Measurements from ENCODE around the gene CCDC102A. TPM values are rescaled to one million over a fixed set of nuclear protein-coding genes. Genes with fewer than 3 reads are reported as not detected.

CCDC102A gene
- total RNA-seq, 4 donors from 2014 or later, result 1.7 to 10.7 (median 2.5) TPM

- H3K36me3 ChIP-seq, result no peaks in the 10 kb centered on the region
- peak overlapping the region in 2 of 4 donors; percentile 5 to 59 for H3K27ac ChIP-seq
- no peaks in the 10 kb centered on the region for H3K9me3 ChIP-seq
These were observed 8.6 kb downstream of the CCDC102A start for GRCh38 chr16:57527610-57528360.

DNA sequence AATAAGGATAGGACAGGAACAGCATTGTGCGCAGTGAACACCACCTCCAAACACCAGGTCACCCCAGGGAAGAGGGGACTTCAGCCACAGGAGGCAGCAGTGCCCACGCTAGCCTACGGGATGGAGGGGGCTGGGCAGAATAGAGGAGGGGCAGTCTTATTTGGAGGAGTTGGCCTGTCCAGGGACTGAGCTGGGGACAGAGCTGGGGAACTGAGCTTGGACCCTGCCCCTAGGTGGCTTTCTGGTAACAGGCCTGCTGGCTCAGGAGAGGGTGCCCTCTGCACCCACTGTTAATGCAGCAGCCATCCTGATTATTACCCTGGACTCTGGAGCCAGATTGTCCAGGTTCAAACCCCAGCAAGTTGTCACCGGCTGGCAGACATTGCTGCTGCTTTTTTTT lies 9.3 kb downstream of the CCDC102A start:
- Histone ChIP-seq H3K4me3 (no peak overlapping the region), H3K4me1 (peaks cover 0 to 24% (median 16%) of the 10 kb centered on the region in 4 donors), H3K27ac (peak overlapping the region in 1 of 4 donors; percentile 3), H3K27me3 (no peaks in the 10 kb centered on the region), H3K36me3 (no peaks in the 10 kb centered on the region), H3K9me3 (no peaks in the 10 kb centered on the region)
- TF ChIP-seq POLR2A (IDR thresholded peaks at IDR 0.05) (no peak), CTCF (IDR thresholded peaks at IDR 0.05) (no peak)
- peak in 1 of 3 donors; percentile 59 for DNase-seq

More at GRCh38 chr16:57527610-57528360, 8.6 kb downstream of the CCDC102A start:
- peak overlapping the region in 2 of 4 donors; percentile 54 to 57 for H3K4me3 ChIP-seq
- DNase-seq, result peak in 1 of 3 donors; percentile 20
- H3K4me1 ChIP-seq, result peaks cover 0 to 25% (median 16%) of the 10 kb centered on the region in 4 donors
- TF ChIP-seq POLR2A (IDR thresholded peaks at IDR 0.05) (no peak), CTCF (IDR thresholded peaks at IDR 0.05) (no peak)
- H3K27me3 ChIP-seq, result no peaks in the 10 kb centered on the region

DNA sequence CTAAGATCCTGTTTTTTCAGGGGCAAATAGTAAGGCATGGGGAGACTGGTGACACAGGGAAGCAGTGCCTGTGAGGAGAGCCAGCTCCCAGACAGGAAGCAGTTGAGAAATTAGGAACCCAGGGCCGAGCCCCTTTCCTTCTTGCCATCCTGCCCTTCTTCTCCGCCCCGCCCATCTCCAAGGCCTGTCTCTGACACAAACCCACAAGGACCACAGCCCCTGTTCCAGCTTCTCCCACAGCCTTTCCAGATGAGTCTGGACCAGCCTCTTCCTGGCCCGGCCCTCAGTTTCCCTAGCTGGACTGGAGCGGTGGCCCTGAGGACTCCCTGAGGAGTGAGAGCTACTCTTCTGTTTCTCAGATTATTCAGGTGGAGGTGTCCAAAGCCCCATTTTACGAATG lies 9.9 kb downstream of the CCDC102A start:
- TF ChIP-seq POLR2A (IDR thresholded peaks at IDR 0.05), result no peak
- TF ChIP-seq CTCF (IDR thresholded peaks at IDR 0.05), result no peak
- H3K4me3 ChIP-seq, result no peak overlapping the region
- no peaks in the 10 kb centered on the region for H3K27me3 ChIP-seq
- peak in 1 of 3 donors; percentile 42 for DNase-seq
- peak overlapping the region in 1 of 4 donors; percentile 3 for H3K27ac ChIP-seq
- H3K36me3 ChIP-seq, result no peaks in the 10 kb centered on the region
- no peaks in the 10 kb centered on the region for H3K9me3 ChIP-seq
- H3K4me1 ChIP-seq, result peaks cover 0 to 24% (median 16%) of the 10 kb centered on the region in 4 donors

DNA sequence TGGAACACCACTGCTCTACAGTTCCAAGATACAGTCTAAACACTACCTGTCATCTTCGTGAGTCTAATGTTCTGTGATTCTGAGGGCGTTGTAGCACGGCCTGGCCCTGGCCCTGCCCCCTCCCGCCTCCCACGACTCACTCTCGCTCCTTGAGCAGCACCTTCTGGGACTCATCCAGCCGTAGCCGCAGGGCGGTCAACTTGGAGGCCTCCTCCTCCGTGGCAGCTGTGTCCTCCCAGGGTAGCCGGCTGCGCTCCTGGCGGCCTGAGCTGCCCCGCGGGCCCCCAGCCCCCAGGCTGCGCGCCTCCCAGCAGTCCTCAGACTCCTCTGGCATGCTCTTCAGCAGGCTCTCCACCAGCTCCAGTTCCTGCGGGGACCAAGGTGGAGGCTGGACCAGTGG lies 10.6 kb downstream of the CCDC102A start:
- DNase-seq, result peak in 1 of 3 donors; percentile 40
- Histone ChIP-seq H3K4me1 (peaks cover 0 to 22% (median 12%) of the 10 kb centered on the region in 4 donors), H3K4me3 (no peak overlapping the region), H3K9me3 (no peaks in the 10 kb centered on the region), H3K36me3 (no peaks in the 10 kb centered on the region), H3K27ac (no peak overlapping the region), H3K27me3 (no peaks in the 10 kb centered on the region)
- TF ChIP-seq POLR2A (IDR thresholded peaks at IDR 0.05) (no peak), CTCF (IDR thresholded peaks at IDR 0.05) (no peak)

- Histone ChIP-seq H3K4me3 (no peak overlapping the region), H3K36me3 (no peaks in the 10 kb centered on the region), H3K4me1 (peaks cover 0 to 6% (median 0%) of the 10 kb centered on the region in 4 donors), H3K9me3 (no peaks in the 10 kb centered on the region), H3K27ac (peak overlapping the region in 1 of 4 donors; percentile 49), H3K27me3 (no peaks in the 10 kb centered on the region)
- TF ChIP-seq CTCF (IDR thresholded peaks at IDR 0.05) (no peak), POLR2A (IDR thresholded peaks at IDR 0.05) (no peak)
- DNase-seq, result no peak
These were observed 13.4 kb downstream of the CCDC102A start for GRCh38 chr16:57522960-57523359.
